ENCODE results near the gene FBXO42. TPM values are rescaled to one million over a fixed set of nuclear protein-coding genes. Genes with fewer than 3 reads are reported as not detected.

FBXO42 gene
- total and polyA plus RNA-seq, 2 of the 8 experiments (the other 6 are each of a cell fraction or from before 2014, with no cell fraction given): 15.1 to 17.0 TPM

GRCh38 chr1:16318555-16318954, 33.7 kb downstream of the FBXO42 start (continued):
- TF ChIP-seq CHD7 (IDR thresholded peaks at IDR 0.05; ENCODE audit: insufficient replicate concordance, low read length) (no peak), SP1 (IDR thresholded peaks at IDR 0.05; ENCODE audit: low read depth, low read length) (no peak), CBX5 (IDR thresholded peaks at IDR 0.05; ENCODE audit: low read depth, low read length) (no peak), MAX (IDR thresholded peaks at IDR 0.05) (no peak), GTF2F1 (IDR thresholded peaks at IDR 0.05; ENCODE audit: borderline replicate concordance, low read depth, low read length) (no peak), RAD21 (IDR thresholded peaks at IDR 0.05 in 1 of 2, conservative IDR thresholded peaks at IDR 0.05 in 1 of 2; ENCODE audit: low read depth in 2 of 2, low read length in 2 of 2) (no peak), SP4 (IDR thresholded peaks at IDR 0.05; ENCODE audit: low read length) (no peak), HDAC6 (IDR thresholded peaks at IDR 0.05; ENCODE audit: low read depth, low read length) (no peak), SP2 (IDR thresholded peaks at IDR 0.05; ENCODE audit: low read length) (no peak), SIX5 (IDR thresholded peaks at IDR 0.05; ENCODE audit: low read depth, low read length) (no peak)
